IPS DF 4.7 (cell line): ENCODE results near the gene TMOD4.

Experiments
- DNase-seq: peaks from one replicate; pipeline ENCODE4 v3.0.0-alpha.2; 2013; ENCODE audit warnings: low spot score; ENCODE audit errors: extremely low read depth

TMOD4 gene

GRCh38 chr1:151176514-151177045 is 799 bp upstream of the TMOD4 start:
- DNase-seq, result no peak

GRCh38 chr1:151175041-151175741 is 590 bp downstream of the TMOD4 start:
- DNase-seq, result no peak

- no peak for DNase-seq
Measured at GRCh38 chr1:151171190-151171589, 4.6 kb downstream of the TMOD4 start.

GRCh38 chr1:151167116-151167515 is 8.7 kb downstream of the TMOD4 start:
- no peak for DNase-seq

- DNase-seq, result no peak
Measured at GRCh38 chr1:151166505-151166956, 9.2 kb downstream of the TMOD4 start.

- peak; percentile 95 for DNase-seq
Measured at GRCh38 chr1:151165738-151166504, 9.9 kb downstream of the TMOD4 start, which contains the start of the genes LYSMD1 and SCNM1. TSS of gene LYSMD1 (minus strand) at chr1:151165902. CDS start at chr1:151165258, 644 bp downstream. TSS of gene SCNM1 (plus strand) at chr1:151166144. CDS start at chr1:151166153, 9 bp downstream.

- no peak for DNase-seq
Measured at GRCh38 chr1:151165281-151165737, 10.5 kb downstream of the TMOD4 start.

- DNase-seq, result no peak
Measured at GRCh38 chr1:151164732-151165280, 11.0 kb downstream of the TMOD4 start.

- no peak for DNase-seq
Measured at GRCh38 chr1:151159373-151159772, 16.4 kb downstream of the TMOD4 start.

GRCh38 chr1:151158751-151159251 is 17.0 kb downstream of the TMOD4 start:
- DNase-seq, result no peak

- DNase-seq, result no peak
Measured at GRCh38 chr1:151158326-151158725, 17.5 kb downstream of the TMOD4 start.

- DNase-seq, result no peak
Measured at GRCh38 chr1:151157067-151157531, 18.7 kb downstream of the TMOD4 start.

- no peak for DNase-seq
Measured at GRCh38 chr1:151156515-151156819, 19.3 kb downstream of the TMOD4 start, which contains the start of gene TNFAIP8L2. TSS of gene TNFAIP8L2 (plus strand) at chr1:151156649. CDS start at chr1:151158698, 2,049 bp downstream.

GRCh38 chr1:151147665-151148064 is 28.1 kb downstream of the TMOD4 start:
- no peak for DNase-seq

- no peak for DNase-seq
Measured at GRCh38 chr1:151147132-151147503, 28.7 kb downstream of the TMOD4 start.

GRCh38 chr1:151146412-151147131 is 29.2 kb downstream of the TMOD4 start, which contains the start of gene SEMA6C:
TSS of gene SEMA6C (minus strand) at chr1:151146631. CDS start at chr1:151142621, 4,010 bp downstream.
- DNase-seq, result no peak

GRCh38 chr1:151146072-151146411 is 29.7 kb downstream of the TMOD4 start:
- no peak for DNase-seq

GRCh38 chr1:151145304-151146071 is 30.3 kb downstream of the TMOD4 start:
- no peak for DNase-seq

- no peak for DNase-seq
Measured at GRCh38 chr1:151144474-151145303, 31.1 kb downstream of the TMOD4 start.
